Measurements from ENCODE around the gene TGFA. TPM values are rescaled to one million over a fixed set of nuclear protein-coding genes. Genes with fewer than 3 reads are reported as not detected.
A peak's percentile ranks its signal among the peaks of the same experiment; 100 is the strongest.

TGFA gene
- total RNA-seq, 5 donors from 2014 or later (not counting 1 experiment from before 2014, with no cell fraction given): 1.2 to 8.3 (median 4.5) TPM

DNA sequence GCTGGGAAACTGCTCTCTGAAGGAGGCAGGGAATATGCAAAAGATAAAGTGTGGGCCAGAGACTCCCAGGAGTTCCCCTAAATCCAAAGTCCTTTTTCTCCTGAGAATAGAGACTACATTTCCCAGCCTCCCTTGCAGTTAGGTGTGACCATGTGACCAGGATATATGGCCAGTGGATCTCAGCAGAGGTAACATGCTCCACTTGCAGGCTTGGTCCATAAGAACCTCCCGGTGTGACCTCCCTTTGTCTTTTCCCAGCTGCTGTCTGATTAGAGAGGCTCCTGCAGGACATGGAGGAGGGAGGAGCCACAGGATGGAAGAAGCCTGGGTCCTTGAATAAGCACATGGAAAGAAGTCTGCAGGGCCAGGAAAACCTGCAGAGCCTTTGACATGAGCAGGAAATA, 76.2 kb downstream of the TGFA start:
- Mint-ChIP-seq H3K4me1 (peaks cover 33 to 38% (median 37%) of the 10 kb centered on the region in 3 donors), H3K9me3 (no peaks in the 10 kb centered on the region), H3K27ac (no peak overlapping the region), H3K36me3 (no peaks in the 10 kb centered on the region), H3K4me3 (no peak overlapping the region), H3K27me3 (no peaks in the 10 kb centered on the region)
- ChIA-PET CTCF (no interaction called here), POLR2A (interaction anchor here in 1 of 2 donors (0.6 kb wide), 1 partner anchor 1054 kb away, joined by 3 read pairs; no protein-coding TSS in a partner anchor)
- WGBS (ENCODE audit: insufficient coverage): 100% methylated on average over 1 of the region's 1 CpG
- no peak for DNase-seq
- no peaks in the 10 kb centered on the region for H3K27me3 ChIP-seq (replicated peaks in 1 of 2; ENCODE audit: control insufficient read depth in 2 of 2, extremely low read depth in 1 of 2, insufficient read depth in 2 of 2, low read length in 1 of 2)
- no peaks in the 10 kb centered on the region for H3K9me3 ChIP-seq
- no peak for ATAC-seq (replicated peaks in 1 of 4)
- no peak overlapping the region for H3K27ac ChIP-seq (ENCODE audit: low read length)
- no peaks in the 10 kb centered on the region for H3K36me3 ChIP-seq (ENCODE audit: control insufficient read depth in 2 of 2, extremely low read depth in 1 of 2, insufficient read depth in 1 of 2, low read length in 1 of 2)
- H3K4me1 ChIP-seq (ENCODE audit: control insufficient read depth in 1 of 2, extremely low read depth in 1 of 2, insufficient read depth in 2 of 2, low read length in 2 of 2): peaks cover 14 to 34% of the 10 kb centered on the region in 2 experiments
- no peak overlapping the region for H3K4me3 ChIP-seq (ENCODE audit: control insufficient read depth in 1 of 2, extremely low read depth in 1 of 2, low read length in 1 of 2)

DNA sequence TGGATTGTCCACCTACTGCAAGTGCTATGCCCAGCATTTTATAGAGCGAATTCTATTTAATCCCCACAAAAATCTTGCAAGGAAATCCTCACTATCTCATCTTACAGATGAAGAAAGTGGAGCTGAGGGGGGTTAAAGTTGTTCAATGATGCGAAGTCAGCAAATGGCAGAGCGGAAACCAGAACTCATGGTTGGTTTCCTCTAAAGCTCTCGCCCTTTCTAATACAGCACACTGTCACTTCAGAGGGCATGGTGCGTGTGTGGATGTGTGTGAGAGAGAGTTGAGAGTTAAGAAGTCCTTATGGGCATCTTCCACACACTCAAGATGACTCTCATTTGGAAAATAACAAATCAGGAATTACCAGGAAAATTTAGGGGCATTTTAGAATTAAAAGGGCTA, 78.4 kb downstream of the TGFA start:
- Histone ChIP-seq H3K4me1 (ENCODE audit: control insufficient read depth in 1 of 2, extremely low read depth in 1 of 2, insufficient read depth in 2 of 2, low read length in 2 of 2) (peaks cover 14 to 49% of the 10 kb centered on the region in 2 experiments), H3K27me3 (replicated peaks in 1 of 2; ENCODE audit: control insufficient read depth in 2 of 2, extremely low read depth in 1 of 2, insufficient read depth in 2 of 2, low read length in 1 of 2) (no peaks in the 10 kb centered on the region), H3K9me3 (no peaks in the 10 kb centered on the region), H3K27ac (ENCODE audit: low read length) (no peak overlapping the region), H3K36me3 (ENCODE audit: control insufficient read depth in 2 of 2, extremely low read depth in 1 of 2, insufficient read depth in 1 of 2, low read length in 1 of 2) (no peaks in the 10 kb centered on the region), H3K4me3 (ENCODE audit: control insufficient read depth in 1 of 2, extremely low read depth in 1 of 2, low read length in 1 of 2) (no peak overlapping the region)
- Mint-ChIP-seq H3K9me3 (no peaks in the 10 kb centered on the region), H3K27me3 (no peaks in the 10 kb centered on the region), H3K27ac (peak overlapping the region; percentile 41 to 55), H3K36me3 (no peaks in the 10 kb centered on the region), H3K4me3 (peak overlapping the region in 1 of 3 donors; percentile 37), H3K4me1 (peaks cover 44 to 54% (median 49%) of the 10 kb centered on the region in 3 donors)
- ChIA-PET CTCF (interaction anchor here (0.5 to 1.1 kb wide), 3 partner anchors 82 to 286 kb away, joined by 3 to 4 read pairs (median 4); no protein-coding TSS in a partner anchor), POLR2A (interaction anchor here (0.7 kb wide), 2 partner anchors 172 to 592 kb away, joined by 3 to 7 read pairs; no protein-coding TSS in a partner anchor)
- peak; percentile 65 to 81 (median 79) for ATAC-seq (replicated peaks in 1 of 4)
- DNase-seq: peak in 9 of 35 experiments; percentile 4 to 39 (median 13)
- WGBS (ENCODE audit: insufficient coverage): no CpG with 5 or more reads among the region's 5 CpGs

DNA sequence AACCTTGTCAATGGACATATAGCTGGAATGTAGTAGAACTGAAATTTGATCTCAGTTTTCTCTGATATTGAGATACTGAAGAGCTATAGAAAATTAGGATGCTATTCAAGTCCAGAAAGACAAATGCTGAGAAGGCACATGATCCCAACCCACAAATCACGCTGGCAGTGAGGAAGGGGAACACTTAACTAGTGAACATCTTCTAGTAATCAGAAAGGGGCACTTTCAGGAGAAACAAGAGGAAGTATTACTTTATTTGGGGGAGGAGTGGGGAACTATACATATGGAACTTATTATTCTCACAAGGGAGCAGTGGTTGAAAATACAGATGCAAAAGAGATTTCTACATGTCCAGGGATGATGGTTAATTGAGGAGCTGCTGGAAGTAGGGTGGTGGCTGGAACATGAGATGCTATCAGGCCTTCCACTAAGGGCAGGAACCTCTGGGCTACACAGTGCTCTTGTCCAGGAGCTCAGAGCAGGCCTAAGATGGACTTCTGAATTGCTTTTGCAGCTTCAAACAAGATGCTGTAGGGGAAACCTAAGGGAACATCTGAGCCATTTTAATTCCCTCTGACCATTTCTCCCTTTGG, 79.3 kb downstream of the TGFA start:
- H3K27ac Mint-ChIP-seq: peak overlapping the region in 1 of 2 donors; percentile 34
- H3K27me3 ChIP-seq (replicated peaks in 1 of 2; ENCODE audit: control insufficient read depth in 2 of 2, extremely low read depth in 1 of 2, insufficient read depth in 2 of 2, low read length in 1 of 2): no peaks in the 10 kb centered on the region
- DNase-seq: no peak
- H3K9me3 Mint-ChIP-seq: no peaks in the 10 kb centered on the region
- H3K4me3 Mint-ChIP-seq: peak overlapping the region in 1 of 3 donors; percentile 29
- ChIA-PET CTCF (interaction anchor here (0.6 to 1.1 kb wide), 2 partner anchors 25 to 143 kb away, joined by 3 read pairs; no protein-coding TSS in a partner anchor), POLR2A (no interaction called here)
- peaks cover 51 to 63% (median 57%) of the 10 kb centered on the region in 3 donors for H3K4me1 Mint-ChIP-seq
- H3K4me3 ChIP-seq (ENCODE audit: control insufficient read depth in 1 of 2, extremely low read depth in 1 of 2, low read length in 1 of 2): no peak overlapping the region
- no peaks in the 10 kb centered on the region for H3K36me3 Mint-ChIP-seq
- WGBS (ENCODE audit: insufficient coverage): no CpG with 5 or more reads among the region's 1 CpG
- H3K27ac ChIP-seq (ENCODE audit: low read length): no peak overlapping the region
- no peaks in the 10 kb centered on the region for H3K27me3 Mint-ChIP-seq
- no peaks in the 10 kb centered on the region for H3K9me3 ChIP-seq
- H3K4me1 ChIP-seq (ENCODE audit: control insufficient read depth in 1 of 2, extremely low read depth in 1 of 2, insufficient read depth in 2 of 2, low read length in 2 of 2): peaks cover 14 to 57% of the 10 kb centered on the region in 2 experiments
- no peaks in the 10 kb centered on the region for H3K36me3 ChIP-seq (ENCODE audit: control insufficient read depth in 2 of 2, extremely low read depth in 1 of 2, insufficient read depth in 1 of 2, low read length in 1 of 2)
- ATAC-seq (replicated peaks in 1 of 4): no peak

DNA sequence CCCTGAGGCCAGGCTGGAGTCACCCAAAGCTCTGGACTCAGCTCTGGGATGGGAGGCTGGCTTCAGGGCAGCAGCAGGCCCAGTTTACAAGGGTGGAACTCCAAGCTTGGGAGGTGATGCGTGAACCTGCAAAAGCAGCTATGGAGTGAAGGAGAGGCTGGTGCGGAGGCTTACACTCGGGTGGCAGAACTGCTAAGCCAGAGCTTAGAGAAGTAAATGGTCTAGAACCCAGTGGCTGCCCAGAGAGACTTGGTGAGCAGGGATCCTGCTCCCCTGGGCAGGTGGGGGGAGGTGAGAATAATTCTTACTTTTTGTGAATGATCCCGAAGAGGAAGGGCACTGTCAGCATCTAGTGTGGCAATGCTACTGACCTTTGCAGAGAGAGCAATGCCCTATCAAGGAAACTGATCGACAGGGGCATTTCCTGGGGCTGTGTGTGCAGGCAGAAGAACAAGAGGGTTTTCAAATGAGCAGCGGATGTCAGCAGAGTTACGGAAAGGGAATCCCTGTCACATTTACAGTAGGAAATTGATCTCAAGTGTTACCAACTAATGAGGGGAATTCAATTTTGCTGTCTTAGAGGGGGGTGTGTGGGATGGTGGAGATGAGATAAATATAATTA, 80.4 kb downstream of the TGFA start:
- no peaks in the 10 kb centered on the region for H3K36me3 ChIP-seq (ENCODE audit: control insufficient read depth in 2 of 2, extremely low read depth in 1 of 2, insufficient read depth in 1 of 2, low read length in 1 of 2)
- no peaks in the 10 kb centered on the region for H3K9me3 ChIP-seq
- Mint-ChIP-seq H3K36me3 (no peaks in the 10 kb centered on the region), H3K4me1 (peaks cover 51 to 73% (median 57%) of the 10 kb centered on the region in 3 donors), H3K27me3 (no peaks in the 10 kb centered on the region), H3K9me3 (no peaks in the 10 kb centered on the region), H3K27ac (peak overlapping the region in 1 of 2 donors; percentile 55), H3K4me3 (peak overlapping the region in 1 of 3 donors; percentile 54)
- H3K4me1 ChIP-seq (ENCODE audit: control insufficient read depth in 1 of 2, extremely low read depth in 1 of 2, insufficient read depth in 2 of 2, low read length in 2 of 2): peaks cover 14 to 63% of the 10 kb centered on the region in 2 experiments
- ATAC-seq (replicated peaks in 1 of 4) (peak; percentile 48 to 74 (median 64)), DNase-seq (peak in 6 of 35 experiments; percentile 8 to 22 (median 14))
- CTCF ChIA-PET: interaction anchor here in 1 of 2 donors (1.2 kb wide), 1 partner anchor 50 kb away, joined by 4 read pairs; no protein-coding TSS in a partner anchor
- POLR2A ChIA-PET: no interaction called here
- no peak overlapping the region for H3K27ac ChIP-seq (ENCODE audit: low read length)
- H3K27me3 ChIP-seq (replicated peaks in 1 of 2; ENCODE audit: control insufficient read depth in 2 of 2, extremely low read depth in 1 of 2, insufficient read depth in 2 of 2, low read length in 1 of 2): no peaks in the 10 kb centered on the region
- WGBS (ENCODE audit: insufficient coverage): 70% methylated on average over 4 of the region's 7 CpGs
- no peak overlapping the region for H3K4me3 ChIP-seq (ENCODE audit: control insufficient read depth in 1 of 2, extremely low read depth in 1 of 2, low read length in 1 of 2)

GRCh38 chr2:70472221-70472890, 81.3 kb downstream of the TGFA start:
- Mint-ChIP-seq H3K9me3 (no peaks in the 10 kb centered on the region), H3K27ac (no peak overlapping the region), H3K36me3 (no peaks in the 10 kb centered on the region), H3K4me3 (peak overlapping the region in 1 of 3 donors; percentile 54), H3K27me3 (no peaks in the 10 kb centered on the region), H3K4me1 (peaks cover 51 to 75% (median 57%) of the 10 kb centered on the region in 3 donors)
- ChIA-PET CTCF (interaction anchor here in 1 of 2 donors (1.2 kb wide), 1 partner anchor 51 kb away, joined by 4 read pairs; no protein-coding TSS in a partner anchor), POLR2A (no interaction called here)
- DNase-seq (no peak), ATAC-seq (replicated peaks in 1 of 4) (no peak)
- H3K36me3 ChIP-seq (ENCODE audit: control insufficient read depth in 2 of 2, extremely low read depth in 1 of 2, insufficient read depth in 1 of 2, low read length in 1 of 2): no peaks in the 10 kb centered on the region
- H3K27ac ChIP-seq (ENCODE audit: low read length): no peak overlapping the region
- H3K4me3 ChIP-seq (ENCODE audit: control insufficient read depth in 1 of 2, extremely low read depth in 1 of 2, low read length in 1 of 2): no peak overlapping the region
- H3K4me1 ChIP-seq (ENCODE audit: control insufficient read depth in 1 of 2, extremely low read depth in 1 of 2, insufficient read depth in 2 of 2, low read length in 2 of 2): peaks cover 14 to 63% of the 10 kb centered on the region in 2 experiments
- WGBS (ENCODE audit: insufficient coverage): 83% methylated on average over 7 of the region's 9 CpGs
- H3K9me3 ChIP-seq: no peaks in the 10 kb centered on the region
- H3K27me3 ChIP-seq (replicated peaks in 1 of 2; ENCODE audit: control insufficient read depth in 2 of 2, extremely low read depth in 1 of 2, insufficient read depth in 2 of 2, low read length in 1 of 2): no peaks in the 10 kb centered on the region

DNA sequence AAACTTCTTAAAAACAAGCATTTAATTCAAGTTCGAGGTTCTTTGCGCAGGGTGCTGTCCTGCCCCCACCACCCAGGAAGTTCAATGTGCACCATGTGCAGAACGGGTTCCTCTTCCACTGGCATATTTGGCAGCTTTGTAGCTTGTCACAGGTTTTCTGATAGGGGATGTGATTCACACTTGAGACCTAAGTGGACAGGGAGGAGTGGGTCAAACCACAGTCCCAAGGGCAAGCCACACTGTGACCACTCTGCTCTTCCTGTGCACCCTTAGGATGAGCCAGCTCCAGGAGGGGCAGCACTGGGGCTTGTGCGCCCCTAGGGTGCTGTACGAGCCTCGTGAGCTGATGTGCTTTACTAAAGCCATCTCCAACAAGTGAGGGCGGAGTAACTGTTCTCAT, 82.5 kb downstream of the TGFA start:
- ChIA-PET POLR2A (no interaction called here), CTCF (no interaction called here)
- H3K4me1 Mint-ChIP-seq: peaks cover 51 to 75% (median 52%) of the 10 kb centered on the region in 3 donors
- 100% methylated on average over 2 of the region's 7 CpGs for WGBS (ENCODE audit: insufficient coverage)
- no peaks in the 10 kb centered on the region for H3K27me3 Mint-ChIP-seq
- H3K27ac Mint-ChIP-seq: peak overlapping the region in 1 of 2 donors; percentile 12
- Histone ChIP-seq H3K36me3 (ENCODE audit: control insufficient read depth in 2 of 2, extremely low read depth in 1 of 2, insufficient read depth in 1 of 2, low read length in 1 of 2) (no peaks in the 10 kb centered on the region), H3K9me3 (no peaks in the 10 kb centered on the region), H3K4me3 (ENCODE audit: control insufficient read depth in 1 of 2, extremely low read depth in 1 of 2, low read length in 1 of 2) (no peak overlapping the region), H3K4me1 (ENCODE audit: control insufficient read depth in 1 of 2, extremely low read depth in 1 of 2, insufficient read depth in 2 of 2, low read length in 2 of 2) (peaks cover 14 to 59% of the 10 kb centered on the region in 2 experiments), H3K27ac (ENCODE audit: low read length) (no peak overlapping the region), H3K27me3 (replicated peaks in 1 of 2; ENCODE audit: control insufficient read depth in 2 of 2, extremely low read depth in 1 of 2, insufficient read depth in 2 of 2, low read length in 1 of 2) (no peaks in the 10 kb centered on the region)
- no peaks in the 10 kb centered on the region for H3K9me3 Mint-ChIP-seq
- H3K4me3 Mint-ChIP-seq: no peak overlapping the region
- no peak for ATAC-seq (replicated peaks in 1 of 4)
- no peak for DNase-seq
- H3K36me3 Mint-ChIP-seq: no peaks in the 10 kb centered on the region

Data from T-cell (primary cell).